GM21447 (cell line): ENCODE results near the gene TSC22D1.

ENCODE experiments used
- ATAC-seq: cut with Tn5 transposase; IDR thresholded peaks from one replicate; pipeline ENCODE4 v1.9.1; 2021; ENCODE audit not compliant: unreplicated experiment

The TSC22D1 gene

DNA sequence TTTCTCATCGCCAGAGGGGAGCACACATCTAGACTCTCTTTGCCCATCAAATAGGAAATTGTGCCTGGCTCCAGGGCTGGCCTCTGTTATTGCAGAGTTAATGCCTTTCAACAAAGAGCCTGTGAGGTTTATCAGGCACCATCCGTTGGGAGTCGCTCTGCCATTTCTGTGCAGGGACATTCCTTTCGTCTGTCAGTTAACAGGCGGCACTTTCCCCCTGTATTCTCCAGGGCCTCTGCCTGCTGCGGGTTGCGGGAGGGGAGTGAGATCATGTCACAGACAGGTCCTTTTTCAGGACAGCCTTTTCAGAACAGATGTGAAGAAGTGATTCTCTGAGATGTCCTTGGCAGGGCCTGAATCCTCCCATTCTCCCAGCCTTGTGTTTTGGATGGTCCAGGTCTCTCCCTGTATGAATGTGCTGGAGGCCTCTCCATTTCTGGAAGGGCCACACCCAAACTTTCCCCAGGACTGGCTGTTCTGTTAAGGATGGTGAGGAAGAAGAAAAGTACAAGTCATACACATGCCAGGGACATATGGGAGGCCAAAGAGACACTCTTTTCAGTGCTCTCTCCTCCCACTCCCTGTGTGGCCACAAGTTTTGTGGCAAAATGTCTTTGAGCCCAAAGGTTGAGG is 187.6 kb downstream of the TSC22D1 start:
- ATAC-seq: no peak

DNA sequence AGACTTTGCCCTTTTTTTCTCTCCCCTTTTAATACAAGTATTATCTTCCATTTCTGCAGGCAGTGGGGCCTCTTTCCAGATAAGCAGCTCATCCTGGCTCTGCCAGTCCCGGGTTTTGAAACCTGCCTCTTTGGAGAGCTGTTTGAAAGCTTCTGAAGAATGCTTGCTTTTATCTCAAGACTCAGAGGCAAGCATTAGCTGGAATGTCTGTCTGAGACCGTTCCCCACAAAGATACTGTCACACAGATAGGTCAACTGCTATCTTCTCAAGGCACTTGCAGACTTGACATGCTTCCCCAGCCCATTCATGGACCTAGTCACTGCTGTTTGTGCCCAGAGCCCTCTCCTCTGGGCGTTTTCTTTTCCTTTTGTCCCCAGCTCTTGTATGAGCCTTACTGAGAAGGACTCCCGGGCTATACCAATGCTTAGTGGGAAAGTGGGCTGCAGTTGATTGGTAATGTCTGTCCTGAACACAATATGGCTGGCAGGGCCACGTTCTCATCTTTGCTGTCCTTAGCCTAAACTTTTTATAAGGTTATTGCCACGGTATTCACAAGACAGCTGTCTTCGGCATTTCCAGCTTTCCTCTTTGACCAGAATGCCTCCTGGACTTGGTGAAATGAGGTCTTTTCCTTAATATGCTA is 189.1 kb downstream of the TSC22D1 start:
- ATAC-seq: no peak

DNA sequence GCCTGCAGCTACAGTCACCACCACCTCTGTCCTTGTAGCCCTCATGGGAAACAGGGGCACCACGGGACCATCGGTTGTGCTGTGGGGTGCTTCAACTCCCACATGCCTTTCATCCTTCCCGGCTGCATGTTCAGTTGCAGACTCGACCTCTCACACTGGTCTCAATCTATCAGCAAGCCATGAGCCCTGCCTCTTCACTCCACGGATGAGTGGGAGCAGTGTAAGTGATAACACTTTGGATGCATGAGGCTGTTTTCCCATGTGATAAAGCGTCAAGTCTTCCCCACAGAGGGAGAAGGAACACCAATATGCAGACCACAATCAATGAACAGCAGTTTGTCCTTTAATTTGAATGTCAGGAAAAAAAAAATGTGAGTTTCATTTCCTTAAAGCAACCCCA is 190.3 kb downstream of the TSC22D1 start:
- no peak for ATAC-seq

DNA sequence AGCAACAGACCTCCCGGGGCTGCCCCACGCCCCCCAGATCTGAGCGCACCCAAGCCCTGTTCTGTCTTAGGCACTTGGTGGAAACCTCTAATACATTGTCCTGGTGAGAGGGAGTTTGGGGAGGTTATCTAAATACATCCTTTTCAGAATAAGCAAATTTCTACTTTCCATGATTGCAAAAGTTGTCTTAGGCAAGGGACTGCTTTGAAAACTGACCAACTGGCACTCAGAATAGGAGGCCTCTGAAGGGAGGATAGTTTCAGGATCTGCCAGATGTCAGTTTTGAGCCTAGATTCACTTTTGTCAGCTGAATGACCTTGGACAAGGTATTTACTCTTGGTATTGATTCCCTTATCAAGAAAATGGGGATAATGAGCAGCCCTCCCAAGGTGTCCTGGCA is 190.7 kb downstream of the TSC22D1 start:
- no peak for ATAC-seq

- ATAC-seq: no peak
Measured at GRCh38 chr13:44384778-44385177, 191.4 kb downstream of the TSC22D1 start.

- ATAC-seq: no peak
Measured at GRCh38 chr13:44383945-44384344, 192.2 kb downstream of the TSC22D1 start.

- no peak for ATAC-seq
Measured at GRCh38 chr13:44382635-44383145, 193.4 kb downstream of the TSC22D1 start.
